GM19099 (cell line): ENCODE measurements around the gene HOXD9.

Source experiments
- POLR2A ChIP-seq: IDR thresholded peaks from 3 replicates; pipeline ENCODE4 v1.6.1; 2011; ENCODE audit warnings: low read depth; ENCODE audit not compliant: insufficient read length; ENCODE audit errors: extremely low read depth

The HOXD9 gene

DNA sequence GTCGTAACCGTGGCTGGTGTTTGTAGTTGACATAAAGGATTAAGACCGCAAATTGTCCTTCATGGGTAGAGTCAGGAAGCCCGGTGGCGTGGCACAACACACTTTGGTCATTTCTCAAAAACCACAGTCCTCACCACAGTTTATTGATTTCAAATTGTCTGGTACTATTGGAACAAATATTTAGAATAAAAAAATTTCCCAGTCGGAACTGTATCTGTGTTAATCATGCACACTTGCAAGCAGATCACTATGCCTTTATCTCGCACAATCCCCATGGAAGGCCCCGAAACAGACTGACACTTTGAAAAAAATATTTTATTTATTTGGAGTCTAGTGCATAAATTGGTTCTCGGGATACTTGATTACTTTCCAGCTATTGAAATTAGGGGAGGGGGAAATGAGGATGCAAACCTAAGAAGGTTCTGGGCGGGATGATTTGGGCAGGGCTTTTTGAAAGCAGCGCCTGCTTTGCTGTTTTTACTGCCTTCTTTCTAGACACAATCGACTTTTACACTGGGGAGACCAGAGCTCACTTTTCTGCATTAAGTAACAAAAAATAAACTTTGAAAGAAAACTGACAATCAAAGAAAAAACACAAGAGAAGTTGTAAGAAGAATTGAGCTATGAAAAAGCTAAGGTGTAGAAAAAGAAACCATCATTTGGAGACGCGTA is 50.5 kb downstream of the HOXD9 start:
- no peak for TF ChIP-seq POLR2A

DNA sequence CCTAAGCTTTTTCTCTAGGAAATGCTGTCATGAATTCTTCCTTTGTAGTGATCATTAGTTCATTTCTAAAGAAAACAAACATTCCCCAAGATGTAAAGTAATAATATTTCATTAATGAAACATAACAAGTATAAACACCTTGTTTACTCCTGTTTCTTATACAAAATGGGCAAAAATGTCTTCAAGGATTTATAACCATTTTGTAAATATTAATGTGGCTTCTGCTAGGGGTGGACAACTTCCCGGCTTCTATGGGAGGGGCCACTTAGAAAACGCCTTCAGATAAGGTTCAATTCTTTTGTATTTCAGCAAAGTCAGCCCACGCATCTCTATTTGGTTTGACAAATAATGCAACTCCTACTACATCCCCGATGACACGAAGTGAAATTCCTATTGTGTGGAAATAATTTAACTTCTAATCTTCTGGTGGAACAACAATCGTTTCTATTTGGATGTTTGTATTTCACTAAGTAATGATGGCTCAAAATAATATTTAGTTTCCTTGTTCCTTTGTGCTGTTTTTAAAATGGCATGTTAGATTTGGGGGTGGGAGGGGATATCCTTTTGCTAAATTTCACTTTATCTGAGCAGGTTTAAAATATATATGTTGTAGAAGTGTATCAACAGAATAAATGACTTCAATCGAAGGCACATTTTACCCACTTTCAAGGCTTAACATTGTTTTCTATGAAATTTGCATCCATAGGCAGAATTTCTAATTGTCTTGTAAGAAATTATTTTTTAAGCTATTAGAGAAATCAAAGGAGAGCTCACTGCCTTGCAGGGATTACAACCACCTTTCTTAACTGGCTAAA is 51.3 kb downstream of the HOXD9 start:
- TF ChIP-seq POLR2A, result no peak

DNA sequence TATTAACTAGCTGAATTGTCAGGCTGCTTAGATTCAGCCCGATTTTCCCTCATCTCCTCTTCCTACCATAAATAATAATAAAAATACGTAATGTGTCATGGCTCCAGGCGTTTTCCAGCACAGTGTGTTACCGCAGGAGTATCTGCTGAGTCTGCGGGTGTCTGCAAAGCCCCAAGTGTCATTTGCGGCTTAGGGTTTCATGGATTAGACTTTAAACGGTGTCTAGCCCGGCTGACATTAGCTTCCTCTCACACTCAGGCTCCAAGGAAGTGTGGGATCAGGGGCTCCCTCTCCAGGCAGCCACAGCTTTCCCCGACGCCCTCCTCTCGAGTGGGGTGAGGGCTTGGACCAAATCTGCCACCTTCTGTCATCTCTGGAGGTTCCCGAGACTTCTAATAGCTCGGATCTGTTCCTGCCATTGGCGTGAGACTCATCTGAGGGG is 51.9 kb downstream of the HOXD9 start:
- TF ChIP-seq POLR2A, result no peak
